Measurements from ENCODE around the gene ZRANB1. TPM values are rescaled to one million over a fixed set of nuclear protein-coding genes. Genes with fewer than 3 reads are reported as not detected.

ZRANB1 gene
- total RNA-seq, 2 donors from 2014 or later = 26.0 to 26.9 TPM

- no peak overlapping the region for H3K9ac ChIP-seq (ENCODE audit: extremely low read depth, low read length, poor library complexity, severe bottlenecking)
- no peaks in the 10 kb centered on the region for H3K27me3 ChIP-seq (ENCODE audit: control insufficient read depth, insufficient read depth, low read length, poor library complexity, severe bottlenecking)
- Mint-ChIP-seq H3K4me1 (no peaks in the 10 kb centered on the region), H3K36me3 (ENCODE audit: low read depth) (peaks cover 89% of the 10 kb centered on the region), H3K9me3 (no peaks in the 10 kb centered on the region), H3K27ac (no peak overlapping the region), H3K27me3 (ENCODE audit: insufficient read depth) (no peaks in the 10 kb centered on the region), H3K4me3 (no peak overlapping the region)
- H3K36me3 ChIP-seq (ENCODE audit: control insufficient read depth, insufficient read depth, low read length) = peaks cover 57% of the 10 kb centered on the region
- H3K4me3 ChIP-seq (ENCODE audit: low read length) = no peak overlapping the region
- DNase-seq = no peak
- no peak for TF ChIP-seq CTCF (conservative IDR thresholded peaks at IDR 0.05)
- H3K27ac ChIP-seq (ENCODE audit: low read depth, low read length) = no peak overlapping the region
- H3K4me1 ChIP-seq (ENCODE audit: control insufficient read depth, insufficient read depth, low read length) = no peaks in the 10 kb centered on the region
- WGBS, 2 experiments (ENCODE audit: insufficient coverage in 1 of 2, insufficient read length in 1 of 2) = 99 to 100% methylated on average over 4 of the region's 4 CpGs
- no peaks in the 10 kb centered on the region for H3K9me3 ChIP-seq (ENCODE audit: control insufficient read depth, low read length)
Measured at GRCh38 chr10:124993345-124993708, 51.4 kb downstream of the ZRANB1 start.

- Histone ChIP-seq H3K36me3 (ENCODE audit: control insufficient read depth, insufficient read depth, low read length) (peaks cover 59% of the 10 kb centered on the region), H3K4me3 (ENCODE audit: low read length) (no peak overlapping the region), H3K27me3 (ENCODE audit: control insufficient read depth, insufficient read depth, low read length, poor library complexity, severe bottlenecking) (no peaks in the 10 kb centered on the region), H3K4me1 (ENCODE audit: control insufficient read depth, insufficient read depth, low read length) (no peaks in the 10 kb centered on the region), H3K9ac (ENCODE audit: extremely low read depth, low read length, poor library complexity, severe bottlenecking) (no peak overlapping the region), H3K9me3 (ENCODE audit: control insufficient read depth, low read length) (no peaks in the 10 kb centered on the region), H3K27ac (ENCODE audit: low read depth, low read length) (no peak overlapping the region)
- H3K4me3 Mint-ChIP-seq = no peak overlapping the region
- 95 to 97% methylated on average over 10 to 21 of the region's 21 CpGs for WGBS, 2 experiments (ENCODE audit: insufficient coverage in 1 of 2, insufficient read length in 1 of 2)
- peak; percentile 44 for DNase-seq
- TF ChIP-seq CTCF (conservative IDR thresholded peaks at IDR 0.05) = no peak
- H3K27ac Mint-ChIP-seq = peak overlapping the region; percentile 77
- peaks cover 84% of the 10 kb centered on the region for H3K36me3 Mint-ChIP-seq (ENCODE audit: low read depth)
- H3K27me3 Mint-ChIP-seq (ENCODE audit: insufficient read depth) = no peaks in the 10 kb centered on the region
- no peaks in the 10 kb centered on the region for H3K9me3 Mint-ChIP-seq
- no peaks in the 10 kb centered on the region for H3K4me1 Mint-ChIP-seq
Measured at GRCh38 chr10:124993736-124994451, 52.0 kb downstream of the ZRANB1 start.

GRCh38 chr10:124994573-124995473, 52.9 kb downstream of the ZRANB1 start:
- H3K36me3 Mint-ChIP-seq (ENCODE audit: low read depth) = peaks cover 79% of the 10 kb centered on the region
- H3K27ac ChIP-seq (ENCODE audit: low read depth, low read length) = peak overlapping the region; percentile 73
- no peak overlapping the region for H3K4me3 ChIP-seq (ENCODE audit: low read length)
- H3K9me3 ChIP-seq (ENCODE audit: control insufficient read depth, low read length) = no peaks in the 10 kb centered on the region
- peak; percentile 39 for DNase-seq
- no peaks in the 10 kb centered on the region for H3K4me1 ChIP-seq (ENCODE audit: control insufficient read depth, insufficient read depth, low read length)
- no peak overlapping the region for H3K9ac ChIP-seq (ENCODE audit: extremely low read depth, low read length, poor library complexity, severe bottlenecking)
- H3K36me3 ChIP-seq (ENCODE audit: control insufficient read depth, insufficient read depth, low read length) = peaks cover 60% of the 10 kb centered on the region
- H3K9me3 Mint-ChIP-seq = no peaks in the 10 kb centered on the region
- peak overlapping the region; percentile 70 for H3K27ac Mint-ChIP-seq
- no peaks in the 10 kb centered on the region for H3K27me3 ChIP-seq (ENCODE audit: control insufficient read depth, insufficient read depth, low read length, poor library complexity, severe bottlenecking)
- TF ChIP-seq CTCF (conservative IDR thresholded peaks at IDR 0.05) = no peak
- H3K27me3 Mint-ChIP-seq (ENCODE audit: insufficient read depth) = no peaks in the 10 kb centered on the region
- H3K4me1 Mint-ChIP-seq = no peaks in the 10 kb centered on the region
- WGBS, 2 experiments (ENCODE audit: insufficient coverage in 1 of 2, insufficient read length in 1 of 2) = 96% methylated on average over 26 to 31 of the region's 31 CpGs
- no peak overlapping the region for H3K4me3 Mint-ChIP-seq
